Spleen (tissue), 7 donors: Measurements from ENCODE around the gene DPYD.

Experiments
- POLR2A ChIP-seq, 3 donors: fragments of 450-650 bp; IDR thresholded peaks; one replicate each; pipeline ENCODE4 v1.5.1; 2017; ENCODE audit warnings: antibody characterized with exemption in 3 of 3, mild to moderate bottlenecking in 1 of 3
- POLR2AphosphoS5 ChIP-seq, 3 donors: sonication (generic); formaldehyde crosslinking; IDR thresholded peaks; one replicate each; pipeline ENCODE4 v1.5.1; 2017; ENCODE audit warnings: antibody characterized with exemption in 3 of 3
- TF ChIP-seq, protein P1 (sequence below), 11 experiments: fragments of 200-600 bp in 7 of 11; fragments of 450-650 bp in 4 of 11; sonication (generic) in 4 of 11; IDR thresholded peaks in 8 of 11; conservative IDR thresholded peaks in 3 of 11; 1 replicate in 7 of 11; 2 replicates in 4 of 11; pipeline versions ENCODE4 v1.4.0 to v1.8.0; 2016 to 2021; ENCODE audit warnings: antibody characterized with exemption in 11 of 11, inconsistent platforms in 4 of 11, mild to moderate bottlenecking in 1 of 11
- donor health status: DM: no; HTN: no; CAD: no; lungs with moderate emphysema.
- donor health status: DM: no; HTN: no; CAD: no.
- donor health status: DM: no; HTN: no; CAD: no.

DNA sequence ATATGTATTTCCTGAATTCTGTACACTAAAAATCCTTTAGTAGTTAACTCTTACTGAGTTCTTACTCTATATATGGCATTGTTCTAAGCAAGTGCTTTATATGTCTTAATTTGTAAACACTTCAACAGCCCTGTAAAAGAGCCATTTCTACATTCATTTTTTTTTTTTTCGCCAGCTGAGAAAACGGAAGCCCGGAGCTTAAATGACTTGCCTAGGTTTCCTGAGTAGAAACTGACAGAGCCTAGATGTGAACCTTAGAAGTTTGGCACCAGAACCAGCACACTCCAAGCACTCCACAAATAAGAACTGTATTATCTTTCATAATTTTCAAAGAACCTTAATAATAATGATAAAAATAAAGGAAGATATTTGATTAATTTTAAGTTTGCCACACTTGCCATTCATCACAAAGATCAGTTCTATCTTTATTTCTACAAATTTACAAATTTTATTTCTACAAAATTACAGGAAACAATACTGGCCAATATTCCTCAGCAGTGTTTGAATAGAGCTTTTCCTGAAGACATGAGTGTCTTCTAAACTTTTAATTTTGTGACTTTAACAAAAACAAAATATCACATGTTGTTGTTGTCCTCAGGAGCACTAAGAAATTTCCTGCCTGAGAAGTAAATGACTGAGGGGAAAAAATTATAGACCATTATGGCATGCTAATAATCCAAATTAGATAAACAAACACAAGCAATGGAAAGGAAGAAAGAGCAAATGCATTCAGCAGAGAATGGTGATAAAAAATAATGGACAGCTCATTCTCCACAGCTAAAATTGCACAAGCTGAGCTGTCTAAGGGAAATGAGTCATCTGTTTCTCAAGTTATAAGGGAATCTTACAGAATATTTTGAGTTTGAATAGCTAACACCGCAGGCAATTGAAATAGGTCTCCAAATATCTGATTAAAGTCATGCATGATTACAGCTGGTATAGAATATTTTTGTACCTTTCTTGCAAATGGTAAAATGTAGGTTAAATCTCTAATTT, 71.2 kb downstream of the DPYD start:
- TF ChIP-seq POLR2A (IDR thresholded peaks at IDR 0.05), result no peak
- TF ChIP-seq, protein P1, sequence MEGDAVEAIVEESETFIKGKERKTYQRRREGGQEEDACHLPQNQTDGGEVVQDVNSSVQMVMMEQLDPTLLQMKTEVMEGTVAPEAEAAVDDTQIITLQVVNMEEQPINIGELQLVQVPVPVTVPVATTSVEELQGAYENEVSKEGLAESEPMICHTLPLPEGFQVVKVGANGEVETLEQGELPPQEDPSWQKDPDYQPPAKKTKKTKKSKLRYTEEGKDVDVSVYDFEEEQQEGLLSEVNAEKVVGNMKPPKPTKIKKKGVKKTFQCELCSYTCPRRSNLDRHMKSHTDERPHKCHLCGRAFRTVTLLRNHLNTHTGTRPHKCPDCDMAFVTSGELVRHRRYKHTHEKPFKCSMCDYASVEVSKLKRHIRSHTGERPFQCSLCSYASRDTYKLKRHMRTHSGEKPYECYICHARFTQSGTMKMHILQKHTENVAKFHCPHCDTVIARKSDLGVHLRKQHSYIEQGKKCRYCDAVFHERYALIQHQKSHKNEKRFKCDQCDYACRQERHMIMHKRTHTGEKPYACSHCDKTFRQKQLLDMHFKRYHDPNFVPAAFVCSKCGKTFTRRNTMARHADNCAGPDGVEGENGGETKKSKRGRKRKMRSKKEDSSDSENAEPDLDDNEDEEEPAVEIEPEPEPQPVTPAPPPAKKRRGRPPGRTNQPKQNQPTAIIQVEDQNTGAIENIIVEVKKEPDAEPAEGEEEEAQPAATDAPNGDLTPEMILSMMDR (IDR thresholded peaks at IDR 0.05 in 8 of 11, conservative IDR thresholded peaks at IDR 0.05 in 3 of 11), result no peak
- no peak for TF ChIP-seq POLR2AphosphoS5 (IDR thresholded peaks at IDR 0.05)
